Measurements from ENCODE around the gene PIP4K2C.

PIP4K2C gene

DNA sequence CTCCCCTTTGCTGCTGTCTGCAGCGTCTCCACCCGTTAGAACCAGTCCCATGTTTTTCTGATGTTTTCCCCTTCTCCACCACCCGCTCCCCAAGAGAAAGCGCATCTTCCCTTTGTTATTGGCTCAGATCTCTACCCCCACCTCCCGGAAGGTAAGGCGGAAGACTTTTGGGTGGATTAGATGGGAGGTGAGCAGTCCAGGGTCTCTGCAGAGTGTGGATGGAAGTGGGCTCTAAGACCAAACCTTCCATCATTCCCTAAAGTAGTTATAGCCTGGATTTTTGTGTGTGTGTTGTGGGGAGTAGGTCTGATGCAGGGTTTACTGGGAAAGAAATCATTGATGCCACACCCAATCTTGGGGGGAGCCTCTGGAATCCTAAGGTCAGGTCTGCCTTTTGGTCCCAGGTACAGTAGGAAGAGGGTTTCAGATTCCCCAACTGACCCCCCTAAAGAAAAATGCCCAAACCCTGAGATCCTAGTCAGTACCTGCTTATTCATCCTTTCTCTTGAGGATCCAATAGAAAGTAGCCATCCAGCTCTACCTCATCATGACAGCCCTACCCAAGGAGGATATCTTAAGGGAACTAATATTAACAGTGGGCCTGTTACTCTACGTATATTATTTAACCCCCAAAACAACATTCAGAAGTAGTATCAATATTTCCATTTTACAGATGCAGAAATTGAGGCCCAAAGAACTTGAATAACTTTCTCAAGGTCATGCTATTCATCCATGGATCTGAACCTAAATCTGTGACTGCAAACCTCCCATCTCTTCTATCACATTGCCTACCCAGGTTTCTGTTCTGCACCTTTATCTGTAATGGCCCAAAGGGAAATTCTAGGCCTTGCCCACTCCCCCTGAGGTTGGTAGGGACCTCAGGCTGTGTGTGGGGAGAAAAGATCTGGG, 40.1 kb upstream of the PIP4K2C start:
- TF ChIP-seq GABPA (IDR thresholded peaks at IDR 0.05; ENCODE audit: low read depth) = no peak
- no peak for TF ChIP-seq POLR2AphosphoS5 (IDR thresholded peaks at IDR 0.05; ENCODE audit: low read depth)
- TF ChIP-seq SPI1 (IDR thresholded peaks at IDR 0.05; ENCODE audit: borderline replicate concordance, low read depth) = no peak
- TF ChIP-seq, protein P1, sequence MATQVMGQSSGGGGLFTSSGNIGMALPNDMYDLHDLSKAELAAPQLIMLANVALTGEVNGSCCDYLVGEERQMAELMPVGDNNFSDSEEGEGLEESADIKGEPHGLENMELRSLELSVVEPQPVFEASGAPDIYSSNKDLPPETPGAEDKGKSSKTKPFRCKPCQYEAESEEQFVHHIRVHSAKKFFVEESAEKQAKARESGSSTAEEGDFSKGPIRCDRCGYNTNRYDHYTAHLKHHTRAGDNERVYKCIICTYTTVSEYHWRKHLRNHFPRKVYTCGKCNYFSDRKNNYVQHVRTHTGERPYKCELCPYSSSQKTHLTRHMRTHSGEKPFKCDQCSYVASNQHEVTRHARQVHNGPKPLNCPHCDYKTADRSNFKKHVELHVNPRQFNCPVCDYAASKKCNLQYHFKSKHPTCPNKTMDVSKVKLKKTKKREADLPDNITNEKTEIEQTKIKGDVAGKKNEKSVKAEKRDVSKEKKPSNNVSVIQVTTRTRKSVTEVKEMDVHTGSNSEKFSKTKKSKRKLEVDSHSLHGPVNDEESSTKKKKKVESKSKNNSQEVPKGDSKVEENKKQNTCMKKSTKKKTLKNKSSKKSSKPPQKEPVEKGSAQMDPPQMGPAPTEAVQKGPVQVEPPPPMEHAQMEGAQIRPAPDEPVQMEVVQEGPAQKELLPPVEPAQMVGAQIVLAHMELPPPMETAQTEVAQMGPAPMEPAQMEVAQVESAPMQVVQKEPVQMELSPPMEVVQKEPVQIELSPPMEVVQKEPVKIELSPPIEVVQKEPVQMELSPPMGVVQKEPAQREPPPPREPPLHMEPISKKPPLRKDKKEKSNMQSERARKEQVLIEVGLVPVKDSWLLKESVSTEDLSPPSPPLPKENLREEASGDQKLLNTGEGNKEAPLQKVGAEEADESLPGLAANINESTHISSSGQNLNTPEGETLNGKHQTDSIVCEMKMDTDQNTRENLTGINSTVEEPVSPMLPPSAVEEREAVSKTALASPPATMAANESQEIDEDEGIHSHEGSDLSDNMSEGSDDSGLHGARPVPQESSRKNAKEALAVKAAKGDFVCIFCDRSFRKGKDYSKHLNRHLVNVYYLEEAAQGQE (IDR thresholded peaks at IDR 0.05; ENCODE audit: insufficient replicate concordance, low read depth) = no peak
- TF ChIP-seq, protein P2, sequence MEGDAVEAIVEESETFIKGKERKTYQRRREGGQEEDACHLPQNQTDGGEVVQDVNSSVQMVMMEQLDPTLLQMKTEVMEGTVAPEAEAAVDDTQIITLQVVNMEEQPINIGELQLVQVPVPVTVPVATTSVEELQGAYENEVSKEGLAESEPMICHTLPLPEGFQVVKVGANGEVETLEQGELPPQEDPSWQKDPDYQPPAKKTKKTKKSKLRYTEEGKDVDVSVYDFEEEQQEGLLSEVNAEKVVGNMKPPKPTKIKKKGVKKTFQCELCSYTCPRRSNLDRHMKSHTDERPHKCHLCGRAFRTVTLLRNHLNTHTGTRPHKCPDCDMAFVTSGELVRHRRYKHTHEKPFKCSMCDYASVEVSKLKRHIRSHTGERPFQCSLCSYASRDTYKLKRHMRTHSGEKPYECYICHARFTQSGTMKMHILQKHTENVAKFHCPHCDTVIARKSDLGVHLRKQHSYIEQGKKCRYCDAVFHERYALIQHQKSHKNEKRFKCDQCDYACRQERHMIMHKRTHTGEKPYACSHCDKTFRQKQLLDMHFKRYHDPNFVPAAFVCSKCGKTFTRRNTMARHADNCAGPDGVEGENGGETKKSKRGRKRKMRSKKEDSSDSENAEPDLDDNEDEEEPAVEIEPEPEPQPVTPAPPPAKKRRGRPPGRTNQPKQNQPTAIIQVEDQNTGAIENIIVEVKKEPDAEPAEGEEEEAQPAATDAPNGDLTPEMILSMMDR (IDR thresholded peaks at IDR 0.05; ENCODE audit: insufficient read depth, low read length) = no peak
- DNase-seq (ENCODE audit: low read depth in 1 of 2, low spot score in 1 of 2) = no peak
- Histone ChIP-seq H3K27me3 (ENCODE audit: insufficient read depth, poor library complexity, severe bottlenecking) (peaks cover 14% of the 10 kb centered on the region), H3K4me3 (replicated peaks; ENCODE audit: insufficient read depth, low read length) (no peak overlapping the region), H3K27ac (replicated peaks) (no peak overlapping the region)

DNA sequence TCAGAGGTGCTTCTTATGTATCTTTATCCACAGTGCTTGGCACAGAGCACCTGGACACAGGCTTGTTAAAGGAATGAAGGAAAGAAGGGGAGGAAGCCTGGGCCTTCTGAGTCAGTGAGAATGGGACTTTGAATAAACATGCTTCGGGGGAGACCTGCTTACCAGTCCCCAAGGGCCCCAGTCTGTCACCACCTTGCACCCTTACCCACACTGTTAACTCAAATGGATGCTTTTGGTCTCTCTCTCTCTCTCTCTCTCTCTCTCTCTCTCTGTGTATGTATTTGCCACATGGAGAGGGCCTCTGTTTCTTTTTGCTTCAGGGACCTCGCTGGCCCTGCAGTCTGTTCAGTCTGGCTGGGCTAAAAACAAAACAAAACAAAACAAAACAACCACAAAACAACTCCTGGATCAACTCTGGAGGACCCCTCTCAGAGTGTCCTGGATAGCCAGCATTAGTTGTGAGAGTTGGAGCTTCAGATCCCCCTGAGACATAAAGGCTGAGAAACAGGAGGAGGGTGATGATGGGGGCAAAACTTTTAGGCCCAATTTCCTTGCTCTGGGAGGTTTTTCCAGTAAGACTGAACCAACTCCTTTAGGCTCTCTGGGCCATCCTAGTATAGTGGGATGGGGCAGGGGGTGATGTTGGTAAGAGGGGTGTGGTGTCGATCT, 39.2 kb upstream of the PIP4K2C start:
- peaks cover 14% of the 10 kb centered on the region for H3K27me3 ChIP-seq (ENCODE audit: insufficient read depth, poor library complexity, severe bottlenecking)
- no peak for DNase-seq (ENCODE audit: low read depth in 1 of 2, low spot score in 1 of 2)
- H3K4me3 ChIP-seq (replicated peaks; ENCODE audit: insufficient read depth, low read length) = no peak overlapping the region
- no peak overlapping the region for H3K27ac ChIP-seq (replicated peaks)
- TF ChIP-seq POLR2AphosphoS5 (IDR thresholded peaks at IDR 0.05; ENCODE audit: low read depth) = no peak
- TF ChIP-seq, protein P1 (IDR thresholded peaks at IDR 0.05; ENCODE audit: insufficient replicate concordance, low read depth) = no peak
- TF ChIP-seq, protein P2 (IDR thresholded peaks at IDR 0.05; ENCODE audit: insufficient read depth, low read length) = no peak
- TF ChIP-seq SPI1 (IDR thresholded peaks at IDR 0.05; ENCODE audit: borderline replicate concordance, low read depth) = no peak
- TF ChIP-seq GABPA (IDR thresholded peaks at IDR 0.05; ENCODE audit: low read depth) = no peak

DNA sequence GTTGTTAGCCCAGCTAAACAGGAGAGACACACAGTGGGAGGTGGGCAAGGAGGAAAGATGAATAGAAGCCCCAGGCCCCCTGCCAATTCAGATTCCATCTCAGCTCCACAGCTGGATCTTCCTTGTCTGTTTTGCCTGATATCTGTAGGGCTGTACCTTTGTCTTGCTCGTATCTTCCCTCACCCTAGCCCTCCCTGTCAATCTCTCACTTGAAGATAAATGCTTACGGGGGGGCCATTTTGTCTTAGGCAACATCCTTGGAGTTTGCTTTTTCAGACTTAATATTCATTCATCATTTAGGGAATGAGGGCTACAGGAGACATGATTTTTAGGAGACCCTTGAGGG, 38.7 kb upstream of the PIP4K2C start:
- DNase-seq (ENCODE audit: low read depth in 1 of 2, low spot score in 1 of 2) = no peak
- Histone ChIP-seq H3K27me3 (ENCODE audit: insufficient read depth, poor library complexity, severe bottlenecking) (peaks cover 14% of the 10 kb centered on the region), H3K4me3 (replicated peaks; ENCODE audit: insufficient read depth, low read length) (no peak overlapping the region), H3K27ac (replicated peaks) (no peak overlapping the region)
- TF ChIP-seq GABPA (IDR thresholded peaks at IDR 0.05; ENCODE audit: low read depth) = no peak
- no peak for TF ChIP-seq POLR2AphosphoS5 (IDR thresholded peaks at IDR 0.05; ENCODE audit: low read depth)
- TF ChIP-seq, protein P2 (IDR thresholded peaks at IDR 0.05; ENCODE audit: insufficient read depth, low read length) = no peak
- no peak for TF ChIP-seq SPI1 (IDR thresholded peaks at IDR 0.05; ENCODE audit: borderline replicate concordance, low read depth)
- TF ChIP-seq, protein P1 (IDR thresholded peaks at IDR 0.05; ENCODE audit: insufficient replicate concordance, low read depth) = no peak
